HEK293 (cell line): ENCODE measurements around the gene MCAM.

Experiments used
- CTCF ChIA-PET: fragments of 350-600 bp; formaldehyde crosslinking; extraction: SDS; loops from one replicate; lab custom pipeline; 2021; ENCODE audit warnings: antibody characterized with exemption; lab: Yijun Ruan, JAX
- POLR2A ChIA-PET: fragments of 300-600 bp; formaldehyde crosslinking; extraction: SDS; loops from one replicate; lab custom pipeline; 2020; ENCODE audit warnings: antibody characterized with exemption, inconsistent platforms; lab: Yijun Ruan, JAX
- H3K27ac ChIP-seq: fragments of 200-500 bp; sonication (Bioruptor generic); 2 replicates; pipeline ENCODE4 v1.5.1; 2014; ENCODE audit warnings: low read depth, low read length, control low read depth, inconsistent platforms; ENCODE audit errors: extremely low read depth
- H3K36me3 ChIP-seq, 2 experiments: fragments of 200-500 bp in 1 of 2; sonication (Bioruptor generic) in 1 of 2; 1 replicate in 1 of 2; 2 replicates in 1 of 2; pipeline ENCODE4 v1.5.1; 2014 to 2017; ENCODE audit warnings: inconsistent platforms in 2 of 2, low read length in 2 of 2; ENCODE audit not compliant: control insufficient read depth in 2 of 2, insufficient read depth in 1 of 2
- H3K4me1 ChIP-seq: fragments of 200-500 bp; sonication (Bioruptor generic); 2 replicates; pipeline ENCODE4 v1.5.1; 2014; ENCODE audit warnings: mild to moderate bottlenecking, low read length, inconsistent platforms; ENCODE audit not compliant: control insufficient read depth, insufficient read depth
- H3K4me3 ChIP-seq: 2 replicates; pipeline ENCODE4 v1.5.1; 2011; ENCODE audit warnings: low read depth, mild to moderate bottlenecking, control low read depth, low read length, moderate library complexity
- H3K9me3 ChIP-seq: fragments of 200-500 bp; sonication (Bioruptor generic); 2 replicates; pipeline ENCODE4 v1.5.1; 2014; ENCODE audit warnings: low read depth, low read length, inconsistent platforms; ENCODE audit not compliant: control insufficient read depth, insufficient read depth
- AEBP2 ChIP-seq: fragments of 450-650 bp; formaldehyde crosslinking; IDR thresholded peaks from 2 replicates; pipeline ENCODE4 v1.5.1; 2016; ENCODE audit warnings: missing biosample characterization, missing genetic modification characterization, borderline replicate concordance
- ATF2 ChIP-seq: fragments of 450-650 bp; formaldehyde crosslinking; IDR thresholded peaks from 2 replicates; pipeline ENCODE4 v1.5.1; 2016; ENCODE audit warnings: missing biosample characterization, missing genetic modification characterization, low read depth
- PRDM4 ChIP-seq: fragments of 450-650 bp; formaldehyde crosslinking; IDR thresholded peaks from 2 replicates; pipeline ENCODE4 v1.5.1; 2017; ENCODE audit warnings: missing biosample characterization, missing genetic modification characterization
- PRDM6 ChIP-seq: fragments of 450-650 bp; formaldehyde crosslinking; IDR thresholded peaks from 2 replicates; pipeline ENCODE4 v1.5.1; 2017; ENCODE audit warnings: missing biosample characterization, missing genetic modification characterization
- TRIM28 ChIP-seq: IDR thresholded peaks from 2 replicates; pipeline ENCODE4 v1.6.1; 2011; ENCODE audit warnings: low read length, control low read depth, borderline replicate concordance
- ZBTB17 ChIP-seq: fragments of 450-650 bp; formaldehyde crosslinking; IDR thresholded peaks from 2 replicates; pipeline ENCODE4 v1.5.1; 2016; ENCODE audit warnings: missing biosample characterization, missing genetic modification characterization
- ZBTB26 ChIP-seq: fragments of 450-650 bp; formaldehyde crosslinking; optimal IDR thresholded peaks from 2 replicates; pipeline ENCODE3; 2016; ENCODE audit warnings: missing biosample characterization, mild to moderate bottlenecking, missing genetic modification characterization
- ZFP37 ChIP-seq: fragments of 450-650 bp; formaldehyde crosslinking; IDR thresholded peaks from 2 replicates; pipeline ENCODE4 v1.5.1; 2016; ENCODE audit warnings: missing biosample characterization, missing genetic modification characterization
- ZNF114 ChIP-seq: fragments of 450-650 bp; formaldehyde crosslinking; IDR thresholded peaks from 2 replicates; pipeline ENCODE4 v1.5.0; 2017; ENCODE audit warnings: missing biosample characterization, missing genetic modification characterization
- ZNF146 ChIP-seq: fragments of 450-650 bp; formaldehyde crosslinking; IDR thresholded peaks from 2 replicates; pipeline ENCODE4 v1.5.1; 2016; ENCODE audit warnings: missing biosample characterization, missing genetic modification characterization
- ZNF155 ChIP-seq: fragments of 450-650 bp; formaldehyde crosslinking; IDR thresholded peaks from 2 replicates; pipeline ENCODE4 v1.5.1; 2016; ENCODE audit warnings: missing biosample characterization, missing genetic modification characterization
- ZNF157 ChIP-seq: fragments of 450-650 bp; formaldehyde crosslinking; IDR thresholded peaks from 2 replicates; pipeline ENCODE4 v1.5.1; 2016; ENCODE audit warnings: missing biosample characterization, missing genetic modification characterization
- ZNF280C ChIP-seq: fragments of 450-650 bp; formaldehyde crosslinking; IDR thresholded peaks from 2 replicates; pipeline ENCODE4 v1.5.1; 2016; ENCODE audit warnings: missing biosample characterization, missing genetic modification characterization
- ZNF302 ChIP-seq: fragments of 450-650 bp; formaldehyde crosslinking; IDR thresholded peaks from 2 replicates; pipeline ENCODE4 v1.5.1; 2016; ENCODE audit warnings: missing biosample characterization, missing genetic modification characterization, low read depth
- ZNF423 ChIP-seq: fragments of 450-650 bp; formaldehyde crosslinking; IDR thresholded peaks from 2 replicates; pipeline ENCODE4 v1.5.1; 2016; ENCODE audit warnings: missing biosample characterization, missing genetic modification characterization
- ZNF670 ChIP-seq: fragments of 450-650 bp; formaldehyde crosslinking; IDR thresholded peaks from 2 replicates; pipeline ENCODE4 v1.5.1; 2016; ENCODE audit warnings: missing biosample characterization, missing genetic modification characterization, low read depth
- ZSCAN4 ChIP-seq: fragments of 450-650 bp; formaldehyde crosslinking; IDR thresholded peaks from 2 replicates; pipeline ENCODE4 v1.5.1; 2017; ENCODE audit warnings: missing biosample characterization, missing genetic modification characterization
- ZXDB ChIP-seq: fragments of 450-650 bp; formaldehyde crosslinking; IDR thresholded peaks from 2 replicates; pipeline ENCODE4 v1.5.1; 2016; ENCODE audit warnings: missing biosample characterization, missing genetic modification characterization

MCAM gene

GRCh38 chr11:119339589-119340334 lies 22.8 kb upstream of the MCAM start:
- H3K4me3 ChIP-seq: peak overlapping the region; percentile 26
- H3K4me1 ChIP-seq: no peaks in the 10 kb centered on the region; the same call in 1 of the 2 replicates
- ChIA-PET POLR2A (interaction anchor here (0.6 to 3.2 kb wide), 4 partner anchors 20 to 238 kb away, joined by 3 to 39 read pairs (median 6); partner anchors contain the start of gene DPAGT1), CTCF (interaction anchor here (0.5 to 7.2 kb wide), 23 partner anchors 8 to 652 kb away, joined by 3 to 160 read pairs (median 4); partner anchors contain the start of genes MCAM, MFRP and USP2)
- peaks cover 0 to 19% of the 10 kb centered on the region in 2 experiments; a peak in 1 of 3 replicates for H3K36me3 ChIP-seq
- H3K27ac ChIP-seq: no peak overlapping the region; the same call in 1 of the 2 replicates
- no peaks in the 10 kb centered on the region for H3K9me3 ChIP-seq
- no peak for TF ChIP-seq ZFP37 (tag by site-specific recombination)
- TF ChIP-seq ATF2 (tag by site-specific recombination): no peak
- TF ChIP-seq PRDM4: no peak
- no peak for TF ChIP-seq ZNF423
- no peak for TF ChIP-seq ZNF155 (tag by site-specific recombination)
- no peak for TF ChIP-seq ZBTB26
- TF ChIP-seq ZNF114 (tag by site-specific recombination): no peak
- no peak for TF ChIP-seq ZNF157 (tag by site-specific recombination)
- no peak for TF ChIP-seq AEBP2
- TF ChIP-seq PRDM6 (tag by site-specific recombination): no peak

GRCh38 chr11:119338965-119339588 lies 22.1 kb upstream of the MCAM start:
- H3K4me3 ChIP-seq: no peak overlapping the region
- TF ChIP-seq ZXDB (tag by site-specific recombination) (no peak), ZBTB17 (tag by site-specific recombination) (no peak), ZSCAN4 (tag by site-specific recombination) (no peak), ZNF302 (tag by site-specific recombination) (no peak), ZNF670 (tag by site-specific recombination) (no peak), ZNF280C (tag by site-specific recombination) (no peak), ZNF146 (tag by site-specific recombination) (no peak), TRIM28 (no peak)

More at GRCh38 chr11:119338965-119339588, 22.1 kb upstream of the MCAM start:
- Histone ChIP-seq H3K27ac (no peak overlapping the region; the same call in 1 of the 2 replicates), H3K36me3 (peaks cover 0 to 19% of the 10 kb centered on the region in 2 experiments; a peak in 1 of 3 replicates), H3K9me3 (no peaks in the 10 kb centered on the region), H3K4me1 (no peaks in the 10 kb centered on the region; the same call in 1 of the 2 replicates)
- ChIA-PET CTCF (interaction anchor here (0.5 to 7.2 kb wide), 42 partner anchors 9 to 651 kb away, joined by 3 to 160 read pairs (median 4); partner anchors contain the start of genes CBL, MCAM, MFRP and NLRX1), POLR2A (interaction anchor here (0.9 to 3.2 kb wide), 9 partner anchors 15 to 136 kb away, joined by 3 to 39 read pairs (median 9); partner anchors contain the start of genes MCAM and USP2)
